ENCODE results near the gene ZCCHC10. TPM values are rescaled to one million over a fixed set of nuclear protein-coding genes. Genes with fewer than 3 reads are reported as not detected.

ZCCHC10 gene
- total and polyA plus RNA-seq, 9 of the 15 experiments (the other 6 are each of a cell fraction or from before 2014, with no cell fraction given): 11.9 to 146 (median 51.8) TPM

DNA sequence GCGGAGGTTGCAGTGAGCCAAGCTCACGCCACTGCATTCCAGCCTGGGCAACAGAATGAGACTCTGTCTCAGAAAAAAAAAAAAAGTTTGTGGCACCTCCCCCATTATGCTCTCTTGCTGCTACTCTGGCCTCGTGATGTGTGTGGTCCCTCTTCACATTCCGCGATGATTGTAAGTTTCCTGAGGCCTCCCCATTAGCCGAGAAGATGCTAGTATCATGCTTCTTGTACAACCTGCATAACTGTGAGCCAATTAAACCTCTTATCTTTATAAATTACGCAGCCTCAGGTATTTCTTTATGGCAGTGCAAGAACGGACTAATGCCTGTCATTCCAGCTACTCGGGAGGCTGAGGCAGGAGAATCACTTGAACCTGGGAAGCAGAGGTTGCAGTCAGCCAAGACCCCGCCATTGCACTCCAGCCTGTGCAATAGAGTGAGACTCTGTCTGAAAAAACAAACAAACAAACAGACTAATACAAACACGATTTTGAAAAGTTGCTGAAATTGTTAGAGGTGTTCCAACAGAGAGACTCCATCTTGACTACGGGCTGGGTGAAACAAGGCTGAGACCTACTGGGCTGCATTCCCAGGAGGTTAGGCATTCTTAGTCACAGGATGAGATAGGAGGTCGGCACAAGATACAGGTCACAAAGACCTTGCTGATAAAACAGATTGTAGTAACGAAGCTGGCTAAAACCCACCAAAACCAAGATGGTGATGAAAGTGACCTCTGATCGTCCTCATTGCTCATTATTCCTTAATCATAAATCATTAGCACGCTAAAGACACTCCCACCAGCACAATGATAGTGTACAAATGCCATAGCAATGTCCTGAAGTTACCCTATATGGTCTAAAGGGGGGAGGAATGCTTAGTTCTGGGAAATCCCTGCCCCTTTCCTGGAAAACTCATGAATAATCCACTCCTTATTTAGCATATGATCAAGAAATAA lies 54.6 kb downstream of the ZCCHC10 start (continued):
- no peak for TF ChIP-seq CTCF (IDR thresholded peaks at IDR 0.05 in 2 of 3, conservative IDR thresholded peaks at IDR 0.05 in 1 of 3; ENCODE audit: insufficient read depth in 2 of 3, low read depth in 1 of 3, low read length in 3 of 3)
- no peak for TF ChIP-seq SP2 (IDR thresholded peaks at IDR 0.05; ENCODE audit: extremely low read depth, low read depth, low read length, poor library complexity, severe bottlenecking)
- no peak for TF ChIP-seq ZNF134 (CRISPR knock-in tag; conservative IDR thresholded peaks at IDR 0.05)
- TF ChIP-seq HDAC3 (IDR thresholded peaks at IDR 0.05; ENCODE audit: borderline replicate concordance, partially characterized antibody): peak; percentile 60
- TF ChIP-seq, protein P1, sequence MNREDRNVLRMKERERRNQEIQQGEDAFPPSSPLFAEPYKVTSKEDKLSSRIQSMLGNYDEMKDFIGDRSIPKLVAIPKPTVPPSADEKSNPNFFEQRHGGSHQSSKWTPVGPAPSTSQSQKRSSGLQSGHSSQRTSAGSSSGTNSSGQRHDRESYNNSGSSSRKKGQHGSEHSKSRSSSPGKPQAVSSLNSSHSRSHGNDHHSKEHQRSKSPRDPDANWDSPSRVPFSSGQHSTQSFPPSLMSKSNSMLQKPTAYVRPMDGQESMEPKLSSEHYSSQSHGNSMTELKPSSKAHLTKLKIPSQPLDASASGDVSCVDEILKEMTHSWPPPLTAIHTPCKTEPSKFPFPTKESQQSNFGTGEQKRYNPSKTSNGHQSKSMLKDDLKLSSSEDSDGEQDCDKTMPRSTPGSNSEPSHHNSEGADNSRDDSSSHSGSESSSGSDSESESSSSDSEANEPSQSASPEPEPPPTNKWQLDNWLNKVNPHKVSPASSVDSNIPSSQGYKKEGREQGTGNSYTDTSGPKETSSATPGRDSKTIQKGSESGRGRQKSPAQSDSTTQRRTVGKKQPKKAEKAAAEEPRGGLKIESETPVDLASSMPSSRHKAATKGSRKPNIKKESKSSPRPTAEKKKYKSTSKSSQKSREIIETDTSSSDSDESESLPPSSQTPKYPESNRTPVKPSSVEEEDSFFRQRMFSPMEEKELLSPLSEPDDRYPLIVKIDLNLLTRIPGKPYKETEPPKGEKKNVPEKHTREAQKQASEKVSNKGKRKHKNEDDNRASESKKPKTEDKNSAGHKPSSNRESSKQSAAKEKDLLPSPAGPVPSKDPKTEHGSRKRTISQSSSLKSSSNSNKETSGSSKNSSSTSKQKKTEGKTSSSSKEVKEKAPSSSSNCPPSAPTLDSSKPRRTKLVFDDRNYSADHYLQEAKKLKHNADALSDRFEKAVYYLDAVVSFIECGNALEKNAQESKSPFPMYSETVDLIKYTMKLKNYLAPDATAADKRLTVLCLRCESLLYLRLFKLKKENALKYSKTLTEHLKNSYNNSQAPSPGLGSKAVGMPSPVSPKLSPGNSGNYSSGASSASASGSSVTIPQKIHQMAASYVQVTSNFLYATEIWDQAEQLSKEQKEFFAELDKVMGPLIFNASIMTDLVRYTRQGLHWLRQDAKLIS (CRISPR knock-in tag; IDR thresholded peaks at IDR 0.05): peak; percentile 56; the same call in 1 of the 2 replicates
- no peak for TF ChIP-seq RAD51 (IDR thresholded peaks at IDR 0.05; ENCODE audit: borderline replicate concordance, low read depth)
- TF ChIP-seq CGGBP1 (CRISPR knock-in tag; IDR thresholded peaks at IDR 0.05): no peak
- no peak for TF ChIP-seq RBM34 (IDR thresholded peaks at IDR 0.05; ENCODE audit: borderline replicate concordance, insufficient read depth, low read length)
- TF ChIP-seq CTBP1 (IDR thresholded peaks at IDR 0.05; ENCODE audit: borderline replicate concordance): peak; percentile 51; the same call in 1 of the 2 replicates
- TF ChIP-seq ZNF583 (CRISPR knock-in tag; IDR thresholded peaks at IDR 0.05): peak; percentile 58; the same call in 1 of the 2 replicates
- TF ChIP-seq TARDBP (IDR thresholded peaks at IDR 0.05): no peak
- no peak for TF ChIP-seq PCBP1 (IDR thresholded peaks at IDR 0.05; ENCODE audit: low read depth, low read length, poor library complexity, severe bottlenecking)
- no peak for TF ChIP-seq CBX2 (IDR thresholded peaks at IDR 0.05; ENCODE audit: insufficient read depth, low read length, poor library complexity, severe bottlenecking)
- TF ChIP-seq HMBOX1 (IDR thresholded peaks at IDR 0.05): peak; percentile 65
- peak; percentile 66; the same call in 1 of the 2 replicates for TF ChIP-seq ZNF175 (CRISPR knock-in tag; IDR thresholded peaks at IDR 0.05; ENCODE audit: low read depth)
- peak; percentile 84 for TF ChIP-seq DPF2 (IDR thresholded peaks at IDR 0.05)
- TF ChIP-seq ETV5 (CRISPR knock-in tag; IDR thresholded peaks at IDR 0.05; ENCODE audit: low read depth): 0 out of 2 replicates have a peak, but pooled peaks have one; percentile 31
- no peak for TF ChIP-seq ESRRB (CRISPR knock-in tag; IDR thresholded peaks at IDR 0.05; ENCODE audit: borderline replicate concordance)
- TF ChIP-seq ZC3H4 (CRISPR knock-in tag; IDR thresholded peaks at IDR 0.05; ENCODE audit: borderline replicate concordance): no peak
- TF ChIP-seq HNRNPLL (IDR thresholded peaks at IDR 0.05; ENCODE audit: low read depth, low read length, poor library complexity, severe bottlenecking): no peak
